HepG2 (cell line): ENCODE data around the gene TRMT10C. TPM values are rescaled to one million over a fixed set of nuclear protein-coding genes. Genes with fewer than 3 reads are reported as not detected.

Experiments
- ARID4A ChIP-seq: sonication (generic); formaldehyde crosslinking; IDR thresholded peaks from 2 replicates; pipeline ENCODE4 v1.5.0; 2020; ENCODE audit warnings: mild to moderate bottlenecking, missing genetic modification reagents, borderline replicate concordance
- CENPX ChIP-seq: sonication (generic); formaldehyde crosslinking; IDR thresholded peaks from 2 replicates; pipeline ENCODE4 v1.9.0; 2021; ENCODE audit warnings: mild to moderate bottlenecking, missing genetic modification reagents, moderate library complexity
- FOSL1 ChIP-seq: sonication (generic); formaldehyde crosslinking; IDR thresholded peaks from 2 replicates; pipeline ENCODE4 v1.9.0; 2021; ENCODE audit warnings: missing genetic modification reagents, borderline replicate concordance
- LCORL ChIP-seq, 2 experiments: fragments of 450-650 bp in 1 of 2; sonication (generic) in 1 of 2; formaldehyde crosslinking in 1 of 2; IDR thresholded peaks; 2 replicates each; pipeline versions ENCODE4 v1.5.0 to v1.6.1; 2017 to 2020; ENCODE audit warnings: antibody characterized with exemption in 1 of 2, missing genetic modification reagents in 1 of 2
- MBD4 ChIP-seq: IDR thresholded peaks from 2 replicates; pipeline ENCODE4 v1.6.1; 2012; ENCODE audit warnings: low read length, inconsistent platforms, borderline replicate concordance
- NFE2L1 ChIP-seq: sonication (generic); formaldehyde crosslinking; IDR thresholded peaks from 2 replicates; pipeline ENCODE4 v1.4.0; 2020; ENCODE audit warnings: missing genetic modification reagents, mild to moderate bottlenecking, borderline replicate concordance
- PAWR ChIP-seq: sonication (generic); formaldehyde crosslinking; IDR thresholded peaks from 2 replicates; pipeline ENCODE4 v1.4.0; 2020; ENCODE audit warnings: missing genetic modification reagents, mild to moderate bottlenecking, borderline replicate concordance
- RCOR2 ChIP-seq: IDR thresholded peaks from 2 replicates; pipeline ENCODE4 v1.6.1; 2016; ENCODE audit warnings: missing biosample characterization, missing genetic modification reagents
- RFXANK ChIP-seq: IDR thresholded peaks from 2 replicates; pipeline ENCODE4 v1.6.1; 2016
- SUZ12 ChIP-seq: fragments of 150-350 bp; IDR thresholded peaks from 2 replicates; pipeline ENCODE4 v1.6.1; 2014; ENCODE audit warnings: low read depth, low read length
- TBX2 ChIP-seq: sonication (generic); formaldehyde crosslinking; IDR thresholded peaks from 2 replicates; pipeline ENCODE4 v1.5.0; 2020; ENCODE audit warnings: missing genetic modification reagents, mild to moderate bottlenecking, borderline replicate concordance
- TMF1 ChIP-seq: sonication (generic); formaldehyde crosslinking; IDR thresholded peaks from 2 replicates; pipeline ENCODE4 v1.8.1; 2022; ENCODE audit warnings: low read depth, missing genetic modification reagents
- TOPORS ChIP-seq: sonication (generic); formaldehyde crosslinking; IDR thresholded peaks from 2 replicates; pipeline ENCODE4 v1.8.0; 2023; ENCODE audit warnings: mild to moderate bottlenecking, missing genetic modification reagents
- ZNF180 ChIP-seq: sonication (generic); formaldehyde crosslinking; IDR thresholded peaks from 2 replicates; pipeline ENCODE4 v1.4.0; 2020; ENCODE audit warnings: low read depth, missing genetic modification reagents, borderline replicate concordance
- ZNF543 ChIP-seq: sonication (generic); formaldehyde crosslinking; IDR thresholded peaks from 2 replicates; pipeline ENCODE4 v1.4.0; 2020; ENCODE audit warnings: mild to moderate bottlenecking, missing genetic modification reagents
- ZNF556 ChIP-seq: sonication (generic); formaldehyde crosslinking; IDR thresholded peaks from 2 replicates; pipeline ENCODE4 v1.4.0; 2020; ENCODE audit warnings: mild to moderate bottlenecking, missing genetic modification reagents, borderline replicate concordance
- ZNF569 ChIP-seq: sonication (generic); formaldehyde crosslinking; IDR thresholded peaks from 2 replicates; pipeline ENCODE4 v1.5.0; 2020; ENCODE audit warnings: mild to moderate bottlenecking, missing genetic modification reagents, moderate library complexity, borderline replicate concordance
- ZNF615 ChIP-seq: sonication (generic); formaldehyde crosslinking; IDR thresholded peaks from 2 replicates; pipeline ENCODE4 v1.5.0; 2020; ENCODE audit warnings: mild to moderate bottlenecking, missing genetic modification reagents, borderline replicate concordance
- ZNF781 ChIP-seq: sonication (generic); formaldehyde crosslinking; IDR thresholded peaks from 2 replicates; pipeline ENCODE4 v1.5.1; 2020; ENCODE audit warnings: borderline replicate concordance, mild to moderate bottlenecking, missing genetic modification reagents; ENCODE audit errors: not compliant biosample characterization
- polyA plus RNA-seq, 8 experiments: library from polyadenylated mRNA; depleted of rRNA in 3 of 8; stranded (reverse) in 7 of 8; unstranded in 1 of 8; fragments of >200 nt; fragmentation: Illumina TruSeq in 4 of 8; extraction: Trizol in 4 of 8; gene quantifications; 2 replicates each; pipeline versions ENCODE4 v1.2.1 to v1.2.3, GENCODE V29; 2011 to 2016; ENCODE audit warnings: low read depth in 4 of 8, missing spikeins in 1 of 8, mixed read lengths in 1 of 8; ENCODE audit not compliant: insufficient read depth in 1 of 8
- total RNA-seq, 5 experiments: library from RNA; depleted of rRNA; stranded (reverse); fragments of >200 nt; fragmentation: Illumina TruSeq; extraction: Trizol; gene quantifications; 2 replicates each; pipeline ENCODE4 v1.2.3, GENCODE V29; 2016; ENCODE audit warnings: low read depth in 1 of 5
- TF ChIP-seq, protein P1 (sequence below): sonication (generic); formaldehyde crosslinking; IDR thresholded peaks from 2 replicates; pipeline ENCODE4 v1.8.1; 2022; ENCODE audit warnings: low read depth, mild to moderate bottlenecking, missing genetic modification reagents
- TF ChIP-seq, protein P2 (sequence below): sonication (generic); formaldehyde crosslinking; IDR thresholded peaks from 2 replicates; pipeline ENCODE4 v1.5.1; 2020; ENCODE audit warnings: missing genetic modification reagents, mild to moderate bottlenecking, borderline replicate concordance
- TF ChIP-seq, protein P3 (sequence below): sonication (generic); formaldehyde crosslinking; IDR thresholded peaks from 2 replicates; pipeline ENCODE4 v1.8.1; 2023; ENCODE audit warnings: mild to moderate bottlenecking, missing genetic modification reagents

TRMT10C gene
- total and polyA plus RNA-seq, 2 of the 13 experiments (the other 11 are each of a cell fraction or from before 2014, with no cell fraction given), result 10.8 to 39.2 TPM

- TF ChIP-seq ZNF543 (CRISPR knock-in tag) (no peak), ZNF781 (CRISPR knock-in tag) (no peak), ARID4A (CRISPR knock-in tag) (no peak; the same call in 1 of the 2 replicates), ZNF556 (CRISPR knock-in tag) (no peak), ZNF569 (CRISPR knock-in tag) (no peak), TOPORS (no peak), FOSL1 (no peak), NFE2L1 (CRISPR knock-in tag) (no peak), MBD4 (no peak), RFXANK (no peak), ZNF180 (CRISPR knock-in tag) (no peak), SUZ12 (no peak), TBX2 (CRISPR knock-in tag) (peak; percentile 44; the same call in 1 of the 2 replicates), RCOR2 (no peak), ZNF615 (CRISPR knock-in tag) (no peak), CENPX (no peak), LCORL (IDR thresholded peaks at IDR 0.05) (no peak), LCORL (CRISPR knock-in tag; IDR thresholded peaks at IDR 0.05) (no peak), TMF1 (CRISPR knock-in tag) (no peak), PAWR (CRISPR knock-in tag) (no peak)
- TF ChIP-seq, protein P1, sequence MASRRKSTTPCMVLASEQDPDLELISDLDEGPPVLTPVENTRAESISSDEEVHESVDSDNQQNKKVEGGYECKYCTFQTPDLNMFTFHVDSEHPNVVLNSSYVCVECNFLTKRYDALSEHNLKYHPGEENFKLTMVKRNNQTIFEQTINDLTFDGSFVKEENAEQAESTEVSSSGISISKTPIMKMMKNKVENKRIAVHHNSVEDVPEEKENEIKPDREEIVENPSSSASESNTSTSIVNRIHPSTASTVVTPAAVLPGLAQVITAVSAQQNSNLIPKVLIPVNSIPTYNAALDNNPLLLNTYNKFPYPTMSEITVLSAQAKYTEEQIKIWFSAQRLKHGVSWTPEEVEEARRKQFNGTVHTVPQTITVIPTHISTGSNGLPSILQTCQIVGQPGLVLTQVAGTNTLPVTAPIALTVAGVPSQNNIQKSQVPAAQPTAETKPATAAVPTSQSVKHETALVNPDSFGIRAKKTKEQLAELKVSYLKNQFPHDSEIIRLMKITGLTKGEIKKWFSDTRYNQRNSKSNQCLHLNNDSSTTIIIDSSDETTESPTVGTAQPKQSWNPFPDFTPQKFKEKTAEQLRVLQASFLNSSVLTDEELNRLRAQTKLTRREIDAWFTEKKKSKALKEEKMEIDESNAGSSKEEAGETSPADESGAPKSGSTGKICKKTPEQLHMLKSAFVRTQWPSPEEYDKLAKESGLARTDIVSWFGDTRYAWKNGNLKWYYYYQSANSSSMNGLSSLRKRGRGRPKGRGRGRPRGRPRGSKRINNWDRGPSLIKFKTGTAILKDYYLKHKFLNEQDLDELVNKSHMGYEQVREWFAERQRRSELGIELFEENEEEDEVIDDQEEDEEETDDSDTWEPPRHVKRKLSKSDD, result no peak
- TF ChIP-seq, protein P2, sequence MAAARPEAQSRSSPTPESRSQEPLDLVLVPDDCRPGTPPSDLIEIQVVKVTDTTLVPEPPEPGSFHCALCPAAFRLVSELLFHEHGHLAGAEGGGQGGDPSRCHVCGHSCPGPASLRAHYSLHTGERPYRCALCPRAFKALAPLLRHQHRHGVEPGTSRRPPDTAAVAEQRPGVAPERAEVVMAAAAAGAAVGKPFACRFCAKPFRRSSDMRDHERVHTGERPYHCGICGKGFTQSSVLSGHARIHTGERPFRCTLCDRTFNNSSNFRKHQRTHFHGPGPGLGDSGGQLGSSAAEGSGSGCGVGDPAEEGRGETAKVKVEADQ (CRISPR knock-in tag), result no peak
- TF ChIP-seq, protein P3, sequence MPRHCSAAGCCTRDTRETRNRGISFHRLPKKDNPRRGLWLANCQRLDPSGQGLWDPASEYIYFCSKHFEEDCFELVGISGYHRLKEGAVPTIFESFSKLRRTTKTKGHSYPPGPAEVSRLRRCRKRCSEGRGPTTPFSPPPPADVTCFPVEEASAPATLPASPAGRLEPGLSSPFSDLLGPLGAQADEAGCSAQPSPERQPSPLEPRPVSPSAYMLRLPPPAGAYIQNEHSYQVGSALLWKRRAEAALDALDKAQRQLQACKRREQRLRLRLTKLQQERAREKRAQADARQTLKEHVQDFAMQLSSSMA (CRISPR knock-in tag), result no peak
These were observed 13.1 kb upstream of the TRMT10C start (continued) for GRCh38 chr3:101548527-101549105.
